Hematopoietic multipotent progenitor cell treated with erythropoietin and hydrocortisone succinate and interleukin-3 and kit ligand, for 8 days (in vitro differentiated cells): ENCODE results near the gene IGHMBP2.

ENCODE experiments used
- DNase-seq: peaks from one replicate; pipeline ENCODE4 v3.0.0-alpha.2; 2015

The IGHMBP2 gene

DNA sequence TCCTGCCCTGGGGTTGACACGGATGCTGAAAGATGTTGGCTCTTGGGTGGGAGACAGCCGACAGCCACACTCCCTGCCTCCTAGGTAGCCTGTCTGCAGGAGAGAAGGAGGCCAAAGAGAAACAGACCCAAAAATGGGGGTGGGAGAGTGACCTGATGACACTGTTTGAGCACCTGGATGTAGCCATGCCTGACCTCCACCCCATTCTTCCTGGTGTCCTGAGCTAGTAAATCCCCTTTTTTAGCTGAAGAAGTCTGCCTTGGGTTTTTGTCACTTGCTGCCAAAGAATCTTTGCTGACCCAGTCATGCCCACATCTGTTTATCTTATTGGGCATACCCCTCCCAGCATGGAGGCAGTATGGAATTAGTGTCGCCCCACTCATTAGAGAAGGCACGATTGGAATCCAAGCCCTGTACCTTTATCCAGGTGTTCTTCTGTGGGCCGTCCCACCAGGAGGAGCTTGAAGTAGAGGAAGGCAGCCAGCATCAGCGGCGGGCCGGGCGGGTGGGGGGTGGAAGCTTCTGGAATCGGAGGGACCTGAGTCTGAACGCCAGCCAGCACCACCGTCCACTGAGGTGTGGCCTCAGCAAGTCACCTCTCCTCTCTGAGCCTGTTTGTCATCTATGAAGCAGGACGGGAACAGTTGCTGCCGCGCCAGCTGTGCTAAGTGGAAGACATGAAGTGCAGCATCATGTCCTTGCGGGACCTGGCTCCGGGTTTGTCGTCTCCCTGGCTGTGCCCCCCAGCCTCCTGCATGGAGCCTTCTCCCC, 37.8 kb downstream of the IGHMBP2 start:
- no peak for DNase-seq

DNA sequence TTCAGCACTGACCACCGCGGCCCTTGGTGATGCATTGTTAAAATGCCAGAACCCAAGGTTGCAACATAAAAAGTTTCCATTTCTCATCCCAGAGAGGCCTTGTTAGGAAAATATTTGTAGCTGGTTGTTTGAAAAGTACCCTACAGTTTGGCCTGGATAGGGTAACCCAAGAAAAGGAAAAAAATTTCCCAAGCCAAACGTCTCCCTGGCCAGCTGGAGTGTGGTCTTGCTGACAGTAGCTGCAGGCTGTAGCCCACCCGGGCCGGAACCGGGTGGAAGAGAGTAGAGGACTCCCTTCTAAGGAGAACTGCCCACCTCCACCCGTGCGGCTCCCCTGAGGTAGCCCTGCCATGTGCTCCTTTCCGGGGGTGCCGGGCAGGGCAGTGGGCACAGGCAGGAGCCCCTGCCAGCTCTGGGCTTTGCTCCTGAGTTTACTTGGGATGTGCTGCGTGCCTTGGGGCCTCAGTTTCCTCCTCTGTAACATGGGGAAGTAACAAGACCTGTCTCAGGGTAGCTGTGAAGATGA, 38.5 kb downstream of the IGHMBP2 start:
- no peak for DNase-seq

DNA sequence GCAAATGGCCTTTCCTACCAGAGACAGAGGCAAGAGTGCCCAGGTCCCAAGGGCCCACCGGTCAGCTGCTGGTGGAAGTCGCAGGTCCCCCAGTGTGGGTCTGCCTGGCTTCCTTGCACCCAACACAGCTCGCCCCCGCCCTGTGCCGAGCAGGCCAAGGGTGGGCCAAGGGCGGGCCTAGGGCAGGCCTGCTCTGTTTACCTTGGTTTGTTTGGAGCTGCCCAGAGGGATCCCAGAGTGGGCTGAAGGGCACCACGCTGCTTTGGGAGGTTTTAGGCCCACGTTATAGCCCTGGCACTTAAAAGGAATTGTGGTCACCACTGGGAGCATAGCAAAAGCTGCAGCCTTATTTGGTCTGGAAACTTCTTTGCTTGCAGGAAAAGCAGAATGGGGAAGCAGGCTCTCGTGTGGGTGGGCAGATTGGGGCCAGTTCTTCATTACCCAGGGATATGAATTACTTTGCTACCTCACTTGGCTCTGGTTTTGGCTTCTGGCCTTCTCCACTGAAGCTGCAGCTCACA, 39.1 kb downstream of the IGHMBP2 start:
- no peak for DNase-seq

GRCh38 chr11:68946416-68947090, 42.9 kb downstream of the IGHMBP2 start:
- no peak for DNase-seq

- no peak for DNase-seq
These were observed 43.5 kb downstream of the IGHMBP2 start for GRCh38 chr11:68947151-68947550.

GRCh38 chr11:68948496-68948895, 44.8 kb downstream of the IGHMBP2 start:
- no peak for DNase-seq

- DNase-seq = no peak
These were observed 45.2 kb downstream of the IGHMBP2 start for GRCh38 chr11:68948935-68949334.

DNA sequence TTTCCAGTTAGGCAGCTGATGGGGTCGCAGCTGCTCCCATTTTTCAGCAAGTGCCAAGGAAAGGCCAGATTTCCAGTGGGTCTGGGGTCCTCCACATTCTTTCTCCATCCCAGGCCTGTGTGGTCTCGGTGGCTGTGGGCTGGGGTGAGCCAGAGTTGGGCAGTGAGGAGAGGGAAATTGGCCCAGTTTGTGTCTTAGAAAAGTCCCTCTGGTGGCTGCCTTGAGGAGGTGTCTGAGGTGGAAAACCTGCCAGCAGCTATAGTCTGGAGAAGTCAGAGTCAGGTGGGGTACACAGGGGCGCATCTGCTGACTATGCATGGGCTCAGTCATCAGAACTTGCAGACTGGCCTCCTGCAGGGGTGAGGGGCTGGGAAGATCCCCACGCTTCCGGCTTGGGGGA, 46.6 kb downstream of the IGHMBP2 start:
- peak; percentile 38 for DNase-seq

- DNase-seq = no peak
These were observed 47.1 kb downstream of the IGHMBP2 start for GRCh38 chr11:68950762-68951161.

- peak; percentile 82 for DNase-seq
These were observed 51.3 kb downstream of the IGHMBP2 start for GRCh38 chr11:68954836-68955606.

GRCh38 chr11:68955607-68955958, 51.9 kb downstream of the IGHMBP2 start:
- DNase-seq = no peak

- peak; percentile 41 for DNase-seq
These were observed 52.5 kb downstream of the IGHMBP2 start for GRCh38 chr11:68956142-68956541.

DNA sequence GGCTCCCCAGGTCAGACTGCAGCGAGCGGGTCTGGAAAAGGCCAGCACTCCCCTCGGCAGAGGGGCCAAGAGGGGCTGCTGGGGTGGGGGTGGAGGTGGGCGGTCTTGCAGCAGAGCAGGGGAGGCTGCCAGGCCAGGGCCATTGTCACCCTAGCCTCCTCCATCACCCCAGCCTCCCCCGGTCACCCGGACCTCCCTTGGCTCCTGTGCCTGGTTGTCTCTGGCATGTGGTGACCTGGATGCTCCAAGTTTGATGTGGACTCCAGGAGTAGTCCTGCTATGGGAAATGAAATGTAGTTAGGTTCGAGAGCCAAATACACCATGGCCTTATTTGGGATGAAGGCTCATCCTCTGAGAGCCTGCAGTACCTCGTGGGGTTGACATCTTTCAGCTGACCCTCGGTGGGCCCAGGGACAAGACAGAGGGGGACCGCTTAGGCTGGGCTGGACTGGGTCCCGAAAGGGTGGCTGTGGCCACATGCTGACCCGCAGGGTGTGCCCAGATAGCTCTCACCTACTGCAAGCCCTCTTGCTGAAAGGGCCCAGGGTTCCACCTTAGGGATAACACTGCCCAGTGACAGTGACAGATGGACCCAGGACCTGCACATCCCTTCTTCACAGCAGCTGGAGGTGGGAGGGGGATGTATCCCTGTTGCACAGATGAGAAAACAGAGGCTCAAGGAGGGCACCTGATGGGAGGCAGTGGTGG, 53.0 kb downstream of the IGHMBP2 start:
- no peak for DNase-seq

DNA sequence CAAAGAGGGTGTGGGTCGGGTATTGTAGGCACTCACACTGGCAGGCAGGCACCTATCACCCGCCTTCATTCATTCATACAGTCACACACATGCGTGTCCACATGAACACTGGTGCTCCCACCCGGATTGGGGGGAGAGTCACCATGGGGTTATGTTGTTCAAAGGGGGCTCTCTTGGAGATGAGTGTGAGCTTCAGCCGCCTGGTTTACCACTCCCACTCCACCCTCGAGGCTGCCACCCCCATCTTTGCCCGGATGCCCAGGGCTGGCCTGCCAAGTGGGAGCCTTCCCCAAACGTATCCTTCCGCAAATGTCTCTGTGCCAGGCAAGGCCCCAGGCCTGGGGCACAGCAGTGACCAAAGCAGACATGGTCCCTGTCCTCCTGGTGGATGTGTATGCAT, 54.5 kb downstream of the IGHMBP2 start:
- no peak for DNase-seq

- DNase-seq = no peak
These were observed 56.0 kb downstream of the IGHMBP2 start for GRCh38 chr11:68959465-68960293.

DNA sequence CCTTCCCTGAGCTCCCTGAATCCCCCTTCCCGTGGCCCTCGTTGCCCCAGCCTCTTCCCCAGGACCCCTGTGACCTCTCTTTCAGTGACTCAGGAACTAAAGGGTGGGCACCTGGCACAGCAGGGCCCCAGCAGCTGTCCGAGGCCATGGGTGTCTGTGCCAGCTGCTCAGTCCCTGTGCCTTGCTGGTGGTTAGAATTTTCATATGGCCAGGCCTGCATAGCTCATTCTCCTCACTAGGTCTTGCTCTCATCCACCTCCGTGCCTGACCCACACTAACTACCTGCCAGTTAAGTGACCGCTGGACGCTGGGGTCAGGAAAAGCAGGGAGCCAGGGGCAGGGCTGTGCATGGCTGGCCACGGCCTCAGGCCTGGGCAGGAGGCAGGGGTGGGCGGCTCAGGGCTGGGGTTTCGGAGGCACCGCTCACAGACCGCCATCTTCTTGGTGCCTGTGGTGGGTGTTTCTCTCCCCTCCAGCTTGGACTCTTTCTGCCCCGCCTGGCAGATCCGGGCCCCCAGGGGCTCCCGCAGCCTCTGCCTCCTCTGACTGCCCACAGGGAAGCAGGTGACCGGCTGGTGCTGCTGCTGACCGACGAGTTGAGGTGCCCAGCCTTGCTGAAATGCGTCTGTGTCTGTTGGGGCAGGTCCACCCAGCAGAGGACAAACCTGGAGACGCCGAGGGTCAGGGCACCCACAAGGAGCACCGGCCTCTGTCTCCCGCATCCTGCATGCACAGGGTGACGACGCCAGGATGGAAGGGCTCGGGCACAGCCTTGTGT, 56.8 kb downstream of the IGHMBP2 start:
- no peak for DNase-seq

DNA sequence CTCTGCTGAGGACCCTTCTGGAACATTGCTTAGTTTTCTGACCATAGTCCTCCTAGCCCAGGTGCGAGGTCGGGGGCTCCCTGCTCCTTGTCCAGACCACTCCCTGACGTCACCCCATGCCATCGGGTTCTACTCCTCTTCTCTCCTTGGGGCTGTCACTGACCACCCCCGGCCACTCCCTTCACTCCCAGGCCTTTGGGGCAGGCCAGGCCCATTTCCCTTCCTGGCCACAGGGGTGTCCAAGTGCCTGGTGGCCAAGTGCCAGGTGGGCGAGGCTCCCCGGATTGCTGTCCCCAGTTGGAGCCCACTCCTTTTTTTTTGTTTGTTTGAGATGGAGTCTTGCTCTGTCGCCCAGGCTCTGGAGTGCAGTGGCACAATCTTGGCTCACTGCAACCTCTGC, 57.6 kb downstream of the IGHMBP2 start:
- DNase-seq = no peak

DNA sequence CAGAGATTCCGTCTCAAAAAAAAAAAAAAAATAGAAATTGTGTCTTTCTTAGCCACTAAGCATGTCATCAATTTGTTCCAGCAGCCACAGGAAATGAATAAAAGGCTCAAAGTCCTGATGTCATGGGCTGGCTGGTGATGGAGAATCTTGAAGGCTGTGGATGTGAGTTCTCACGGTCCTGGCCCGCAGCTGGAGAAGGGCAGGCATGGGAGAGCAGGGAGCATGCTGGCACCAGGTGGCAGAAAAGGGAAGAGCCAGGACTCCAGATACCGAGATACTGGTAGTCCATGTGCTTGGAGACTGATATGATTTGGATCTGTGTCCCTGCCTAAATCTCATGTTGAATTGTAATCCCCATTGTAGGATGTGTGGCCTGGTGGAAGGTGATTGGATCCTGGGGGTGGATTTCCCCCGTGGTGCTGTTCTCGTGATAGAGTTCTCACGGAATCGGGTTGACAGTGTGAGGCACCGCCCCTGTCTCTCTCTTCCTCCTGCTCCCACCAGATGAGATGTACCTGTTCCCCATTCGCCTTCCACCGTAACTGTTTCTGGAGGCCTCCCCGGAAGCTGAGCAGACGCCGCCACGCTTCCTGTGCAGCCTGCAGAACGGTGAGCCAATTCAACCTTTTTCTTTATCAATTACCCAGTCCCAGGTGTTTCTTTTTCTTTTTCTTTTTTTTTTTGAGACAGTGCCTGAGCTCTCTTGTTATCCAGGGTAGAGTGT, 59.0 kb downstream of the IGHMBP2 start:
- DNase-seq = no peak

- DNase-seq = no peak
These were observed 60.1 kb downstream of the IGHMBP2 start for GRCh38 chr11:68963779-68964178.
